Neural cell (in vitro differentiated cells): ENCODE results near the gene ZMIZ2.

Experiments
- CTCF ChIP-seq: fragments of 450-650 bp; IDR thresholded peaks from 2 replicates; pipeline ENCODE4 v1.5.1; 2014; ENCODE audit warnings: antibody characterized with exemption, mild to moderate bottlenecking, moderate library complexity; ENCODE audit not compliant: poor library complexity, severe bottlenecking
- EP300 ChIP-seq: fragments of 450-650 bp; conservative IDR thresholded peaks from 2 replicates; pipeline ENCODE4 v1.6.1; 2014; ENCODE audit warnings: antibody characterized with exemption, mild to moderate bottlenecking, moderate library complexity; ENCODE audit not compliant: poor library complexity, severe bottlenecking
- EZH2 ChIP-seq: fragments of 200-600, 300-800 bp; shearing (Covaris generic), sonication (generic); IDR thresholded peaks from 2 replicates; pipeline ENCODE4 v1.6.1; 2014; ENCODE audit warnings: antibody characterized with exemption, low read length, borderline replicate concordance, mild to moderate bottlenecking; ENCODE audit not compliant: insufficient read depth, poor library complexity, severe bottlenecking
- POLR2AphosphoS5 ChIP-seq: IDR thresholded peaks from 2 replicates; pipeline ENCODE4 v1.6.1; 2012
- TAF1 ChIP-seq: IDR thresholded peaks from 2 replicates; pipeline ENCODE4 v1.6.1; 2012; ENCODE audit warnings: low read depth

- TF ChIP-seq CTCF (no peak), TAF1 (no peak), POLR2AphosphoS5 (no peak), EZH2 (no peak), EP300 (no peak)
These were observed 33.8 kb downstream of the ZMIZ2 start for GRCh38 chr7:44782460-44782859.
